ENCODE measurements around the gene THSD4. TPM values are rescaled to one million over a fixed set of nuclear protein-coding genes. Genes with fewer than 3 reads are reported as not detected.

THSD4 gene
- total and polyA plus RNA-seq, 2 of the 8 experiments (the other 6 are each of a cell fraction or from before 2014, with no cell fraction given) = 2.5 to 6.2 TPM

DNA sequence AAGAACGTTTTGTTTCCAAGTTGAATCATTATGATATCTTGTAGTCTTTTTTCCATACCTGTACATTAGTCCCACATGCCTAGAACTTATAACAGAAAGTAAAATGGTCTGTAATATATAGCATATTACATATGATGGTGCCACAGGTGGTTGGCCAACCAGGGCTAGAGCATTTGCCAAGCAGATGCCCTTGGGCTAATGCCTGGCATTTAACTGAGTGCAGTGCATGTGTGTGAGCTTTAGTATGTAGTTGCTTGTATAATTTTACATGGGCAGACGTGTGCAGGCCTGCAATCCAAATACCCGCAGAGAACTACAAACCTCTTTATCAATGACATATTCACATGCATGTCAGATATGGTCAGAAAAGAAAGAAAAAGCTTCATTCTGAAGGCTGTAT, 27.5 kb downstream of the THSD4 start:
- no peaks in the 10 kb centered on the region for H3K9me3 ChIP-seq (ENCODE audit: insufficient read depth in 2 of 2, low read depth in 1 of 2, low read length in 1 of 2)
- no peaks in the 10 kb centered on the region for H3K79me1 ChIP-seq (ENCODE audit: low read depth, low read length)
- H3K36me3 ChIP-seq (ENCODE audit: control insufficient read depth in 2 of 4, insufficient read depth in 4 of 4, low read length in 3 of 4) = no peaks in the 10 kb centered on the region
- H3K79me2 ChIP-seq (ENCODE audit: control insufficient read depth in 1 of 2, insufficient read depth in 2 of 2, low read length in 2 of 2) = no peaks in the 10 kb centered on the region
- no peaks in the 10 kb centered on the region for H3K27me3 ChIP-seq (replicated peaks in 1 of 4; ENCODE audit: control insufficient read depth in 3 of 4, extremely low read depth in 1 of 4, insufficient read depth in 3 of 4, low read length in 3 of 4)
- H4K8ac ChIP-seq (ENCODE audit: extremely low read depth, insufficient read depth, low read length) = no peak overlapping the region
- H2BK15ac ChIP-seq (ENCODE audit: low read length) = no peak overlapping the region
- no peak overlapping the region for H3K4me2 ChIP-seq (ENCODE audit: insufficient read depth in 1 of 2, low read depth in 2 of 2, low read length in 2 of 2)
- no peak overlapping the region for H3K27ac ChIP-seq (ENCODE audit: low read depth, low read length)
- no peak overlapping the region for H3K18ac ChIP-seq (ENCODE audit: extremely low read depth, low read length)
- no peaks in the 10 kb centered on the region for H3K23me2 ChIP-seq (ENCODE audit: low read depth, low read length)
- H3K56ac ChIP-seq (replicated peaks; ENCODE audit: insufficient read length, low read depth, low read length) = no peak overlapping the region
- peaks cover 0 to 5% (median 0%) of the 10 kb centered on the region in 4 experiments; a peak in 3 of 7 replicates for H3K4me1 ChIP-seq (replicated peaks in 1 of 4; ENCODE audit: control insufficient read depth in 3 of 4, insufficient read depth in 4 of 4, low read length in 3 of 4)
- H3K14ac ChIP-seq (ENCODE audit: insufficient read length) = no peak overlapping the region
- H4K20me1 ChIP-seq (replicated peaks in 1 of 2; ENCODE audit: control insufficient read depth in 1 of 2, insufficient read depth in 2 of 2, low read length in 2 of 2) = no peaks in the 10 kb centered on the region
- H4K5ac ChIP-seq (ENCODE audit: insufficient read length, low read depth, low read length) = no peak overlapping the region
- no peak overlapping the region for H2BK20ac ChIP-seq (ENCODE audit: low read length)
- CTCF ChIA-PET (ENCODE audit: partially characterized antibody) = interaction anchor here (1.1 to 1.5 kb wide), 3 partner anchors 9 to 343 kb away, joined by 3 to 4 read pairs (median 3); no protein-coding TSS in a partner anchor
- H2BK5ac ChIP-seq (ENCODE audit: low read depth, low read length) = no peak overlapping the region
- H4K91ac ChIP-seq (replicated peaks; ENCODE audit: insufficient read length, low read length) = no peak overlapping the region
- WGBS, 2 experiments (ENCODE audit: extremely low coverage in 1 of 2, insufficient coverage in 1 of 2, insufficient read length in 1 of 2, insufficient replicate concordance in 2 of 2, low coverage in 1 of 2, low lambda C conversion rate in 2 of 2, missing lambda C conversion rate in 1 of 2) = 84% methylated on average over 3 of the region's 3 CpGs; no CpG with 5 or more reads in 1 of the 2 experiments
- no peak overlapping the region for H3K23ac ChIP-seq (ENCODE audit: insufficient read length)
- H2BK120ac ChIP-seq (replicated peaks; ENCODE audit: low read depth, low read length) = no peak overlapping the region
- no peak overlapping the region for H2AFZ ChIP-seq (ENCODE audit: low read length)
- H3K4me3 ChIP-seq (ENCODE audit: extremely low read depth in 1 of 4, insufficient read depth in 2 of 4, low read depth in 3 of 4, low read length in 4 of 4) = no peak overlapping the region
- no peak overlapping the region for H3K9ac ChIP-seq (replicated peaks in 1 of 4; ENCODE audit: extremely low read depth in 1 of 4, low read depth in 3 of 4, low read length in 3 of 4)
- H3K4ac ChIP-seq (replicated peaks; ENCODE audit: insufficient read length, low read depth, low read length) = no peak overlapping the region
- POLR2A ChIA-PET (ENCODE audit: partially characterized antibody) = no interaction called here
- FAIRE-seq (no peak), DNase-seq (ENCODE audit: low read depth in 1 of 2, low spot score in 2 of 2) (no peak)
- no peak overlapping the region for H2AK5ac ChIP-seq (ENCODE audit: low read depth, low read length)
- no peak overlapping the region for H2BK12ac ChIP-seq (ENCODE audit: low read depth, low read length)
- TF ChIP-seq, protein P1, sequence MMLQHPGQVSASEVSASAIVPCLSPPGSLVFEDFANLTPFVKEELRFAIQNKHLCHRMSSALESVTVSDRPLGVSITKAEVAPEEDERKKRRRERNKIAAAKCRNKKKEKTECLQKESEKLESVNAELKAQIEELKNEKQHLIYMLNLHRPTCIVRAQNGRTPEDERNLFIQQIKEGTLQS (IDR thresholded peaks at IDR 0.05; ENCODE audit: insufficient read depth, low read depth, low read length) = no peak
- TF ChIP-seq KDM1A (IDR thresholded peaks at IDR 0.05; ENCODE audit: borderline replicate concordance, low read length) = no peak
- TF ChIP-seq TAF1 (IDR thresholded peaks at IDR 0.05; ENCODE audit: low read depth, low read length) = no peak
- TF ChIP-seq SIRT6 (IDR thresholded peaks at IDR 0.05; ENCODE audit: low read length) = no peak
- TF ChIP-seq BACH1 (IDR thresholded peaks at IDR 0.05; ENCODE audit: low read length) = no peak
- no peak for TF ChIP-seq TCF12 (IDR thresholded peaks at IDR 0.05; ENCODE audit: low read depth, low read length)
- TF ChIP-seq BCL11A (IDR thresholded peaks at IDR 0.05; ENCODE audit: low read depth in 2 of 2, low read length in 2 of 2) = no peak
- TF ChIP-seq RFX5 (IDR thresholded peaks at IDR 0.05; ENCODE audit: borderline replicate concordance, low read depth, low read length) = no peak
- TF ChIP-seq HDAC6 (IDR thresholded peaks at IDR 0.05; ENCODE audit: low read depth, low read length) = no peak
- TF ChIP-seq, protein P2, sequence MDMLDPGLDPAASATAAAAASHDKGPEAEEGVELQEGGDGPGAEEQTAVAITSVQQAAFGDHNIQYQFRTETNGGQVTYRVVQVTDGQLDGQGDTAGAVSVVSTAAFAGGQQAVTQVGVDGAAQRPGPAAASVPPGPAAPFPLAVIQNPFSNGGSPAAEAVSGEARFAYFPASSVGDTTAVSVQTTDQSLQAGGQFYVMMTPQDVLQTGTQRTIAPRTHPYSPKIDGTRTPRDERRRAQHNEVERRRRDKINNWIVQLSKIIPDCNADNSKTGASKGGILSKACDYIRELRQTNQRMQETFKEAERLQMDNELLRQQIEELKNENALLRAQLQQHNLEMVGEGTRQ (IDR thresholded peaks at IDR 0.05; ENCODE audit: low read length) = no peak
- no peak for TF ChIP-seq POLR2A (IDR thresholded peaks at IDR 0.05; ENCODE audit: control extremely low read depth in 1 of 2, low read depth in 2 of 2, low read length in 2 of 2)
- no peak for TF ChIP-seq SUZ12 (IDR thresholded peaks at IDR 0.05; ENCODE audit: low read length)
- TF ChIP-seq SP2 (IDR thresholded peaks at IDR 0.05; ENCODE audit: low read length) = no peak
- no peak for TF ChIP-seq RBBP5 (IDR thresholded peaks at IDR 0.05; ENCODE audit: borderline replicate concordance, low read depth, low read length)

Measured in H1 (cell line).